ENCODE measurements around the gene ZSCAN31. TPM values are rescaled to one million over a fixed set of nuclear protein-coding genes. Genes with fewer than 3 reads are reported as not detected.
A peak's percentile ranks its signal among the peaks of the same experiment; 100 is the strongest.

ZSCAN31 gene
- total and polyA plus RNA-seq, 2 donors = 3.4 to 3.9 TPM

- DNase-seq (ENCODE audit: low read depth in 6 of 9, low spot score in 9 of 9) = no peak
- H3K4me3 ChIP-seq (ENCODE audit: low read length in 2 of 2) = peak overlapping the region; percentile 88 to 94
- 2% methylated on average over 9 of the region's 9 CpGs for WGBS
- peaks cover 10 to 11% of the 10 kb centered on the region in 2 donors for H3K4me1 ChIP-seq (ENCODE audit: control insufficient read depth in 2 of 2, insufficient read depth in 2 of 2, low read length in 2 of 2)
- peaks cover 0 to 2% of the 10 kb centered on the region in 2 donors for H3K36me3 ChIP-seq (ENCODE audit: control insufficient read depth in 2 of 2, insufficient read depth in 2 of 2, low read length in 1 of 2)
- peak overlapping the region; percentile 77 to 82 for H3K27ac ChIP-seq (ENCODE audit: low read depth in 1 of 2, low read length in 1 of 2)
- H3K9me3 ChIP-seq (ENCODE audit: control insufficient read depth in 2 of 2, insufficient read depth in 1 of 2, low read length in 1 of 2) = peaks cover 0 to 4% of the 10 kb centered on the region in 2 donors
- H3K27me3 ChIP-seq (ENCODE audit: control insufficient read depth in 2 of 2, insufficient read depth in 1 of 2, low read length in 1 of 2) = no peaks in the 10 kb centered on the region
Measured at GRCh38 chr6:28349344-28349891, 13.5 kb upstream of the ZSCAN31 start.

DNA sequence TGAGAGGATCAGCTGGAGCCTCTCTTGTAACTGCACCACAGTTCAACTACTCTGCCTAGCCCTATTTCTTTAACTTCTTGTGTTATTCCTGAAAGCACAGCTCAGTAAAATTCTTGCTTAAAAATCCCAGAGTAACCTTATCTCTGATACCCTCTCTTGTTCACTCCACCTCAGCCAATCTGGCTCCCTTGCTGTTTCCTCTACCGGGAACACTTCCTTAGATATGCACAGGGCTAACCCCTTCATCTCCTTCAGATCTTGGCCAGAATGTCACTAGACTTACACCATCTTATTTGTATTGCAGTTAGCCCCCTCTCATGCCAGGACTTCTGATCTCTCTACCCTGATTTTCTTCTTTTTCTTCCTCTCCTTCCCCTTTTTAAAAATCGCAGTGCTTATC lies 11.2 kb upstream of the ZSCAN31 start:
- H3K27ac ChIP-seq (ENCODE audit: low read depth in 1 of 2, low read length in 1 of 2) = no peak overlapping the region
- H3K4me3 ChIP-seq (ENCODE audit: low read length in 2 of 2) = no peak overlapping the region
- no peak for DNase-seq (ENCODE audit: low read depth in 6 of 9, low spot score in 9 of 9)
- no peaks in the 10 kb centered on the region for H3K36me3 ChIP-seq (ENCODE audit: control insufficient read depth in 2 of 2, insufficient read depth in 2 of 2, low read length in 1 of 2)
- H3K27me3 ChIP-seq (ENCODE audit: control insufficient read depth in 2 of 2, insufficient read depth in 1 of 2, low read length in 1 of 2) = no peaks in the 10 kb centered on the region
- H3K9me3 ChIP-seq (ENCODE audit: control insufficient read depth in 2 of 2, insufficient read depth in 1 of 2, low read length in 1 of 2) = no peaks in the 10 kb centered on the region
- WGBS = 40% methylated on average over 2 of the region's 2 CpGs
- H3K4me1 ChIP-seq (ENCODE audit: control insufficient read depth in 2 of 2, insufficient read depth in 2 of 2, low read length in 2 of 2) = peaks cover 10 to 11% of the 10 kb centered on the region in 2 donors

DNA sequence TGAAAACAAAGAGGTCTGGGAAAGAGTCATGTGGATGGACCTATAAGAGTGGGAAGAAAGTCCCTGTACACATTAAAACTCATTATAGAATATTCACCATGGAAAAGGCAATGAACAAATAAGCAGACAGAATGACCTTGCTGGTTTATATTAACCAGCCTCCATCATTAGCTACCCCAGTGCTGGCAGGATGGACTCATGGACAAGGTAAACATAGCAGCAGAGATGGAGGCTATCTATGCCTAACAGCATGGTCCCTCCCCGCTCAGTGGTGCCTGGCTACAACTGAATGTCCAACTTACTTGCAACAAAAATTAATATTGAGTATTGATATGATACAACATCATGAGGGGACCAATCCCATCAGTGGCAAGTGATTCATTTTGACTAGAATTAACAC lies 9.3 kb upstream of the ZSCAN31 start:
- H3K27me3 ChIP-seq (ENCODE audit: control insufficient read depth in 2 of 2, insufficient read depth in 1 of 2, low read length in 1 of 2) = no peaks in the 10 kb centered on the region
- WGBS = 98% methylated on average over 1 of the region's 1 CpG
- H3K9me3 ChIP-seq (ENCODE audit: control insufficient read depth in 2 of 2, insufficient read depth in 1 of 2, low read length in 1 of 2) = no peaks in the 10 kb centered on the region
- H3K4me1 ChIP-seq (ENCODE audit: control insufficient read depth in 2 of 2, insufficient read depth in 2 of 2, low read length in 2 of 2) = peaks cover under 1% of the 10 kb centered on the region in 2 donors
- H3K27ac ChIP-seq (ENCODE audit: low read depth in 1 of 2, low read length in 1 of 2) = no peak overlapping the region
- no peak for DNase-seq (ENCODE audit: low read depth in 6 of 9, low spot score in 9 of 9)
- H3K4me3 ChIP-seq (ENCODE audit: low read length in 2 of 2) = no peak overlapping the region
- H3K36me3 ChIP-seq (ENCODE audit: control insufficient read depth in 2 of 2, insufficient read depth in 2 of 2, low read length in 1 of 2) = no peaks in the 10 kb centered on the region

DNA sequence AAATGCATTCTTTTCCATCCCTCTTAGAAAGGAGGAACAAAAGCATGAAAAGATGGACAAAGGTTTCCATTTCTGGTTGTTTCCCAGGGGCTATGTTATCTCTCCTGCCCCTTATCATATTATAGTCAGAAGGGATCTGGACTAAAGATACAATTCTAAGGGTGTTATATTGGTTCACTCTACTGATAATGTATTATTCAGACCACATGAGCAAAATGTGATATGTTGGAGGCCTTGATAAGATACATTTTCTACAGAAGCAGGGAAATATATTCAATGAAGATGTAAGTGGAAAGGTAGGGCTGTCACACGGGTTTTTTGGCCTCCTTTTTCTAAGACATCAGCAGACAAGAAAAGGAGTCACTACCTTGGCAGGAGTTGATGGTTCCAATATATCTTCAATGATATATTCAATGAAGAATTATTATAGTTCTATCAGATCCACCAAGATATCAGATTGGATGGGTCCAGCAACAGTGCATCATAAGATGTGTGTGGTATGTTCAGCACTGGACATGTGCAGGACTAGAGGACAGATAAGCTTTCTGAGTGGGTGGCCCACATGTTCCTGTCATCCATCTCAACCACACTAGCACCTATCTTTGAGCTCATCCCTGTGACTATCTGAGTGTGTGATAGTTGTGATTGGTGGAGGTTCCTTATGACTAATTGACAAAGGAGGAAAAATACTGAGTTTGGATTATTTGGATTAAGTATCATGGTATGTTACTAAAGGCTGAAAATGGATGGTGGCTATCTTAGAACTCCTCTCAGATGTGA lies 8.1 kb upstream of the ZSCAN31 start:
- no peaks in the 10 kb centered on the region for H3K9me3 ChIP-seq (ENCODE audit: control insufficient read depth in 2 of 2, insufficient read depth in 1 of 2, low read length in 1 of 2)
- 90% methylated on average over 1 of the region's 1 CpG for WGBS
- no peaks in the 10 kb centered on the region for H3K36me3 ChIP-seq (ENCODE audit: control insufficient read depth in 2 of 2, insufficient read depth in 2 of 2, low read length in 1 of 2)
- no peaks in the 10 kb centered on the region for H3K4me1 ChIP-seq (ENCODE audit: control insufficient read depth in 2 of 2, insufficient read depth in 2 of 2, low read length in 2 of 2)
- H3K27ac ChIP-seq (ENCODE audit: low read depth in 1 of 2, low read length in 1 of 2) = no peak overlapping the region
- DNase-seq (ENCODE audit: low read depth in 6 of 9, low spot score in 9 of 9) = no peak
- H3K4me3 ChIP-seq (ENCODE audit: low read length in 2 of 2) = no peak overlapping the region
- no peaks in the 10 kb centered on the region for H3K27me3 ChIP-seq (ENCODE audit: control insufficient read depth in 2 of 2, insufficient read depth in 1 of 2, low read length in 1 of 2)

DNA sequence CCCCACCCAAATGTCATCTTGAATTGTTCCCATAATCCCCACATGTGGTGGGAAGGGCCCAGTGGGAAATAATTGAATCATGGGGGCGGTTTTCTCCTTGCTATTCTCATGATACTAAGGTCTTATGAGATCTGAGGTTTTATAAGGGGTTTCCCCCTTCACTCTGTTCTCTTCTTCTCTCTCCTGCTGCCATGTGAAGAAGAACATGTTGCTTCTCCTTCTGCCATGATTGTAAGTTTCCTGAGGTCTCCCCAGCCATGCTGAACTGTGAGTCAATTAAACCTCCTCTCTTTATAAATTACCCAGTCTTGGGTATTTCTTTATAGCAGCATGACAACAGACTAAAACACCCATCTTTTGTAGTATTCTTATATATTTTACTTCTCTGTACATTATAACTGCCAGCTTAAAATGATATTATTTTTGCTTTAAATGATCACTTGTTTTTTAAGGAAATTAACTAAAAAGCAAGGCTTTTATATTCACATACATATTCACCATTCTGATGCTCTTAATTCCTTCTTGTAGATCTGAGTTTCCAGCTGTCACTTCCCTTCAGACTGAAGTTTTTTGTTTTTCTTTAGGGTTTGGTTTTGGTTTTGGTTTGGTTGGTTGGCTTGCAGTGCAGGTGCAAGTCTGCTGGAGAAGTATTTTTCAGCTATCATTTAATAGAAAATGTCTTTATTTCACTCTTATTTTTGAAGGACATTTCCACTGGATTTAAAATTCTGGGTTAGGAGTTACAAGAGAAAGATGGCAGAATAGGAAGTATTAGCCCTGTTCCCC lies 4.6 kb upstream of the ZSCAN31 start:
- no peaks in the 10 kb centered on the region for H3K36me3 ChIP-seq (ENCODE audit: control insufficient read depth in 2 of 2, insufficient read depth in 2 of 2, low read length in 1 of 2)
- no peaks in the 10 kb centered on the region for H3K27me3 ChIP-seq (ENCODE audit: control insufficient read depth in 2 of 2, insufficient read depth in 1 of 2, low read length in 1 of 2)
- H3K4me3 ChIP-seq (ENCODE audit: low read length in 2 of 2) = no peak overlapping the region
- H3K4me1 ChIP-seq (ENCODE audit: control insufficient read depth in 2 of 2, insufficient read depth in 2 of 2, low read length in 2 of 2) = peaks cover 9 to 10% of the 10 kb centered on the region in 2 donors
- peak in 1 of 9 donors; percentile 17 for DNase-seq (ENCODE audit: low read depth in 6 of 9, low spot score in 9 of 9)
- no peaks in the 10 kb centered on the region for H3K9me3 ChIP-seq (ENCODE audit: control insufficient read depth in 2 of 2, insufficient read depth in 1 of 2, low read length in 1 of 2)
- H3K27ac ChIP-seq (ENCODE audit: low read depth in 1 of 2, low read length in 1 of 2) = peak overlapping the region in 1 of 2 donors; percentile 26
- WGBS = 90% methylated on average over 1 of the region's 1 CpG

- Histone ChIP-seq H3K4me3 (ENCODE audit: low read length in 2 of 2) (no peak overlapping the region), H3K9me3 (ENCODE audit: control insufficient read depth in 2 of 2, insufficient read depth in 1 of 2, low read length in 1 of 2) (no peaks in the 10 kb centered on the region), H3K27me3 (ENCODE audit: control insufficient read depth in 2 of 2, insufficient read depth in 1 of 2, low read length in 1 of 2) (no peaks in the 10 kb centered on the region), H3K4me1 (ENCODE audit: control insufficient read depth in 2 of 2, insufficient read depth in 2 of 2, low read length in 2 of 2) (peaks cover 9 to 10% of the 10 kb centered on the region in 2 donors), H3K27ac (ENCODE audit: low read depth in 1 of 2, low read length in 1 of 2) (peak overlapping the region in 1 of 2 donors; percentile 93), H3K36me3 (ENCODE audit: control insufficient read depth in 2 of 2, insufficient read depth in 2 of 2, low read length in 1 of 2) (no peaks in the 10 kb centered on the region)
- DNase-seq (ENCODE audit: low read depth in 6 of 9, low spot score in 9 of 9) = no peak
Measured at GRCh38 chr6:28337121-28337520, 1.2 kb upstream of the ZSCAN31 start.

DNA sequence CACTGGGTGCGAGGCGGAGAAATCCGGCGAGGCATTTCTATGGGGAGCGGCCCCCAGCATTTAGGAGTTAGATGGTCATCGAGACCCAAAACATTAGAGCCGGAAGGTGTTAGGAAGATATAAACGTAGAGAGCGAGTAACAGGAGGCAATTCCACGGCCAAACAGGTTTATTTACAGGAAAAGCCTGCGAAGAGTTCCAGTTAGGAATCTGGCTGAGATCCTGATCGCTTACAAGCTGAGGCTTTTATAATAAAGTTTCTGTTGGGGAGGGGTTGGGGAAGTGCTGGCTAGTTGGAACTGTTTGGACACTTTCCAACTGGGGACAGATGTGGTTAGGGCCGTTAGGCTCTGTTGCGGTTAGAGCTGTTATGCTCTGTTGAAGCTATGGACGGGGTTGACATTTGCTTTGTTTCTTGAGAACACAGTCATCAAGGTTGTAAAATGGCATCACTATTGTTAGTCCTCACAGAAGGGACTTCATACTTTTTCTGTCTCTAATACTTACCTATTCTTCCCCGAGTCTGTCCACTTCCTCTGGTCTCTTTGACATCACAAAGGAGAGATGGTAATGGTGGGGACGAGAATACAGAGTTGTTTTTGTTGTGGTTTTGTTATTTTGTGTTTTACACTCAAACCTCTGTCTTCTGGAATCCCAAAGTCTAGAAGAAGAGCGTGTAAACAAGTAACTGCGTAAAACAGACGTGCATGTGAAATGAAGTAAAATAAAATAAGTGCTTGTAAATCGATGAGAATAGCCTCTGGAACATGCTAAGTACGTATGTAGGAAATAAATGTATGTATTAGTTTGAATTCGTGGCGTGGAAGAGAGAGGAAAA lies 554 bp upstream of the ZSCAN31 start:
- H3K9me3 ChIP-seq (ENCODE audit: control insufficient read depth in 2 of 2, insufficient read depth in 1 of 2, low read length in 1 of 2) = no peaks in the 10 kb centered on the region
- peak overlapping the region; percentile 72 to 93 for H3K27ac ChIP-seq (ENCODE audit: low read depth in 1 of 2, low read length in 1 of 2)
- DNase-seq (ENCODE audit: low read depth in 6 of 9, low spot score in 9 of 9) = peak in 6 of 9 donors; percentile 12 to 67 (median 31)
- peaks cover 9 to 10% of the 10 kb centered on the region in 2 donors for H3K4me1 ChIP-seq (ENCODE audit: control insufficient read depth in 2 of 2, insufficient read depth in 2 of 2, low read length in 2 of 2)
- peak overlapping the region; percentile 68 to 72 for H3K4me3 ChIP-seq (ENCODE audit: low read length in 2 of 2)
- no peaks in the 10 kb centered on the region for H3K36me3 ChIP-seq (ENCODE audit: control insufficient read depth in 2 of 2, insufficient read depth in 2 of 2, low read length in 1 of 2)
- 14% methylated on average over 24 of the region's 24 CpGs for WGBS
- H3K27me3 ChIP-seq (ENCODE audit: control insufficient read depth in 2 of 2, insufficient read depth in 1 of 2, low read length in 1 of 2) = no peaks in the 10 kb centered on the region

- H3K27ac ChIP-seq (ENCODE audit: low read depth in 1 of 2, low read length in 1 of 2) = peak overlapping the region; percentile 66 to 93
- DNase-seq (ENCODE audit: low read depth in 6 of 9, low spot score in 9 of 9) = no peak
- 36% methylated on average over 12 of the region's 12 CpGs for WGBS
- H3K4me1 ChIP-seq (ENCODE audit: control insufficient read depth in 2 of 2, insufficient read depth in 2 of 2, low read length in 2 of 2) = peaks cover 9 to 10% of the 10 kb centered on the region in 2 donors
- H3K9me3 ChIP-seq (ENCODE audit: control insufficient read depth in 2 of 2, insufficient read depth in 1 of 2, low read length in 1 of 2) = no peaks in the 10 kb centered on the region
- no peaks in the 10 kb centered on the region for H3K27me3 ChIP-seq (ENCODE audit: control insufficient read depth in 2 of 2, insufficient read depth in 1 of 2, low read length in 1 of 2)
- peak overlapping the region; percentile 68 to 72 for H3K4me3 ChIP-seq (ENCODE audit: low read length in 2 of 2)
- H3K36me3 ChIP-seq (ENCODE audit: control insufficient read depth in 2 of 2, insufficient read depth in 2 of 2, low read length in 1 of 2) = no peaks in the 10 kb centered on the region
Measured at GRCh38 chr6:28335040-28335563, 846 bp downstream of the ZSCAN31 start.

Measured in thymus (tissue), 11 donors.